Neural progenitor cell (in vitro differentiated cells): Measurements from ENCODE around the gene APBB2. TPM values are rescaled to one million over a fixed set of nuclear protein-coding genes. Genes with fewer than 3 reads are reported as not detected.

Experiments used
- DNase-seq: peaks from one replicate; pipeline ENCODE4 v3.0.0-alpha.2; 2016; ENCODE audit warnings: low spot score
- H2AFZ ChIP-seq: fragments of 200-600 bp; sonication (generic); replicated peaks from 2 replicates; pipeline ENCODE4 v1.6.1; 2016; ENCODE audit warnings: antibody characterized with exemption
- H3F3A ChIP-seq: fragments of 200-600 bp; sonication (generic); 2 replicates; pipeline ENCODE4 v1.6.1; 2016; ENCODE audit warnings: antibody characterized with exemption, low read depth
- H3K27ac ChIP-seq: fragments of 200-600 bp; sonication (generic); 2 replicates; pipeline ENCODE4 v1.5.1; 2016; ENCODE audit warnings: mild to moderate bottlenecking
- H3K27me3 ChIP-seq: fragments of 200-600 bp; sonication (generic); 2 replicates; pipeline ENCODE4 v1.6.1; 2016; ENCODE audit warnings: mild to moderate bottlenecking, moderate library complexity
- H3K36me3 ChIP-seq: fragments of 200-600 bp; sonication (generic); 2 replicates; pipeline ENCODE4 v1.5.1; 2016
- H3K4me1 ChIP-seq: fragments of 200-600 bp; sonication (generic); 2 replicates; pipeline ENCODE4 v1.6.1; 2016; ENCODE audit warnings: mixed run types
- H3K4me2 ChIP-seq: fragments of 200-600 bp; sonication (generic); 2 replicates; pipeline ENCODE4 v1.6.1; 2016
- H3K4me3 ChIP-seq: fragments of 200-600 bp; sonication (generic); 2 replicates; pipeline ENCODE4 v1.5.1; 2016
- H3K79me2 ChIP-seq: fragments of 200-600 bp; sonication (generic); 2 replicates; pipeline ENCODE4 v1.6.1; 2016; ENCODE audit warnings: low read depth
- H3K9ac ChIP-seq: fragments of 200-600 bp; sonication (generic); 2 replicates; pipeline ENCODE4 v1.6.1; 2016
- H3K9me3 ChIP-seq: fragments of 200-600 bp; sonication (generic); 2 replicates; pipeline ENCODE4 v1.5.1; 2016; ENCODE audit warnings: low read depth
- H4K20me1 ChIP-seq: fragments of 200-600 bp; sonication (generic); 2 replicates; pipeline ENCODE4 v1.6.1; 2016; ENCODE audit warnings: low read depth
- H3K27ac Mint-ChIP-seq: 3 replicates; pipeline ENCODE4 v1.8.0; 2021; ENCODE audit warnings: mixed read lengths
- H3K27me3 Mint-ChIP-seq: 2 replicates; pipeline ENCODE4 v1.8.0; 2022; ENCODE audit warnings: low read depth, mild to moderate bottlenecking, inconsistent platforms, moderate library complexity, mixed read lengths; ENCODE audit not compliant: insufficient read depth
- H3K36me3 Mint-ChIP-seq: 3 replicates; pipeline ENCODE4 v1.8.0; 2021; ENCODE audit warnings: mixed read lengths
- H3K4me1 Mint-ChIP-seq: 3 replicates; pipeline ENCODE4 v1.8.0; 2021; ENCODE audit warnings: mixed read lengths
- H3K4me3 Mint-ChIP-seq: 3 replicates; pipeline ENCODE4 v1.8.0; 2021; ENCODE audit warnings: mild to moderate bottlenecking, moderate library complexity, mixed read lengths
- H3K9me3 Mint-ChIP-seq: 3 replicates; pipeline ENCODE4 v1.8.0; 2020; ENCODE audit warnings: mixed read lengths
- CTCF ChIP-seq: fragments of 200-600 bp; sonication (generic); IDR thresholded peaks from 2 replicates; pipeline ENCODE4 v1.5.1; 2017; ENCODE audit warnings: antibody characterized with exemption, mild to moderate bottlenecking
- EZH2 ChIP-seq: fragments of 200-600 bp; sonication (generic); IDR thresholded peaks from 2 replicates; pipeline ENCODE4 v1.6.1; 2017; ENCODE audit warnings: antibody characterized with exemption, mild to moderate bottlenecking, moderate library complexity
- EZH2phosphoT487 ChIP-seq: fragments of 200-600 bp; sonication (generic); IDR thresholded peaks from 2 replicates; pipeline ENCODE4 v1.6.1; 2017; ENCODE audit warnings: antibody characterized with exemption
- total RNA-seq: library from RNA; depleted of rRNA; stranded (reverse); fragments of >200 nt; gene quantifications from 2 replicates; pipeline ENCODE4 v1.2.3, GENCODE V29; 2015; ENCODE audit warnings: low replicate concordance

The APBB2 gene
- total RNA-seq, 1 donor from 2014 or later = 83.2 TPM

GRCh38 chr4:41178372-41179370 is 35.7 kb downstream of the APBB2 start:
- H3K4me2 ChIP-seq = no peak overlapping the region
- H3K4me3 ChIP-seq = no peak overlapping the region
- no peaks in the 10 kb centered on the region for H4K20me1 ChIP-seq
- H3K36me3 Mint-ChIP-seq = no peaks in the 10 kb centered on the region
- TF ChIP-seq CTCF (no peak), EZH2 (no peak), EZH2phosphoT487 (no peak)
- H3K36me3 ChIP-seq = no peaks in the 10 kb centered on the region
- H3K9me3 ChIP-seq = no peaks in the 10 kb centered on the region
- H3K4me1 Mint-ChIP-seq = no peaks in the 10 kb centered on the region
- no peaks in the 10 kb centered on the region for H3K27me3 ChIP-seq
- no peak overlapping the region for H3K4me3 Mint-ChIP-seq
- DNase-seq = no peak
- H3K27ac ChIP-seq = no peak overlapping the region
- no peak overlapping the region for H3K9ac ChIP-seq
- peaks cover 13% of the 10 kb centered on the region for H3K79me2 ChIP-seq
- H2AFZ ChIP-seq = no peak overlapping the region
- H3K4me1 ChIP-seq = no peaks in the 10 kb centered on the region
- no peak overlapping the region for H3K27ac Mint-ChIP-seq
- H3K27me3 Mint-ChIP-seq = peaks cover 2% of the 10 kb centered on the region
- H3K9me3 Mint-ChIP-seq = peaks cover 4% of the 10 kb centered on the region
- H3F3A ChIP-seq = no peaks in the 10 kb centered on the region

GRCh38 chr4:41177016-41177415 is 37.3 kb downstream of the APBB2 start:
- no peak overlapping the region for H3K27ac Mint-ChIP-seq
- Histone ChIP-seq H3K9me3 (no peaks in the 10 kb centered on the region), H3K79me2 (peaks cover 13% of the 10 kb centered on the region), H3K27ac (no peak overlapping the region), H3K27me3 (no peaks in the 10 kb centered on the region), H3K4me1 (no peaks in the 10 kb centered on the region), H2AFZ (no peak overlapping the region), H3K36me3 (no peaks in the 10 kb centered on the region), H3K9ac (no peak overlapping the region), H3K4me3 (no peak overlapping the region), H3F3A (no peaks in the 10 kb centered on the region), H4K20me1 (no peaks in the 10 kb centered on the region), H3K4me2 (no peak overlapping the region)
- no peak for DNase-seq
- no peaks in the 10 kb centered on the region for H3K4me1 Mint-ChIP-seq
- TF ChIP-seq EZH2phosphoT487 (no peak), EZH2 (no peak), CTCF (no peak)
- no peaks in the 10 kb centered on the region for H3K27me3 Mint-ChIP-seq
- peaks cover 2% of the 10 kb centered on the region for H3K36me3 Mint-ChIP-seq
- no peak overlapping the region for H3K4me3 Mint-ChIP-seq
- H3K9me3 Mint-ChIP-seq = peaks cover 1% of the 10 kb centered on the region

GRCh38 chr4:41176340-41176739 is 38.0 kb downstream of the APBB2 start:
- no peaks in the 10 kb centered on the region for H4K20me1 ChIP-seq
- Mint-ChIP-seq H3K36me3 (peaks cover 2% of the 10 kb centered on the region), H3K27me3 (no peaks in the 10 kb centered on the region), H3K4me1 (no peaks in the 10 kb centered on the region), H3K4me3 (no peak overlapping the region), H3K9me3 (no peaks in the 10 kb centered on the region), H3K27ac (no peak overlapping the region)
- no peak overlapping the region for H3K27ac ChIP-seq
- no peaks in the 10 kb centered on the region for H3K4me1 ChIP-seq
- H3K9ac ChIP-seq = no peak overlapping the region
- H3K36me3 ChIP-seq = no peaks in the 10 kb centered on the region
- no peaks in the 10 kb centered on the region for H3F3A ChIP-seq
- TF ChIP-seq CTCF (no peak), EZH2 (no peak), EZH2phosphoT487 (no peak)
- DNase-seq = no peak
- no peak overlapping the region for H2AFZ ChIP-seq
- peaks cover 13% of the 10 kb centered on the region for H3K79me2 ChIP-seq
- no peaks in the 10 kb centered on the region for H3K27me3 ChIP-seq
- no peaks in the 10 kb centered on the region for H3K9me3 ChIP-seq
- H3K4me2 ChIP-seq = no peak overlapping the region
- no peak overlapping the region for H3K4me3 ChIP-seq
